K562 treated with DMSO at 1 percent for 4 hours (cell line): Measurements from ENCODE around the gene STH. TPM values are rescaled to one million over a fixed set of nuclear protein-coding genes. Genes with fewer than 3 reads are reported as not detected.

Experiments used
- total RNA-seq: library from RNA; unstranded; fragments of 300-600 nt; gene quantifications from 2 replicates; pipeline ENCODE4 v1.2.3, GENCODE V29; 2022; ENCODE audit not compliant: insufficient read depth

STH gene
- total RNA-seq = not detected in 2 replicates

GRCh38 chr17:45998987-45999899 lies at the start of gene STH:
Gene STH, plus strand, starts transcription at chr17:45999250. Its CDS starts 30 bp downstream, at chr17:45999280.

Other genes with a start within 250 kb of the STH start
- not detected in 2 replicates for gene CRHR1, start 214.9 kb upstream of the STH start, total RNA-seq
- gene SPPL2C, start 154.4 kb upstream of the STH start, total RNA-seq = not detected in 2 replicates
- gene MAPT, start 104.7 kb upstream of the STH start, total RNA-seq = 2.8 and 3.7 TPM in 2 replicates
- 17.7 and 20.1 TPM in 2 replicates for gene KANSL1, start 194.2 kb downstream of the STH start, total RNA-seq